Astrocyte (in vitro differentiated cells and primary cell): ENCODE results near the gene ACSL1.

Experiments
- CTCF ChIP-seq: IDR thresholded peaks from 2 replicates; pipeline ENCODE4 v1.5.1; 2011; ENCODE audit warnings: low read depth, mild to moderate bottlenecking, inconsistent platforms, low read length, moderate library complexity; ENCODE audit not compliant: insufficient read depth
- EZH2 ChIP-seq: IDR thresholded peaks from 2 replicates; pipeline ENCODE4 v1.6.1; 2012; ENCODE audit warnings: mild to moderate bottlenecking, low read length, inconsistent platforms; ENCODE audit not compliant: insufficient read depth

GRCh38 chr4:184860018-184860779 lies 34.4 kb upstream of the ACSL1 start:
- TF ChIP-seq CTCF, result no peak
- TF ChIP-seq EZH2, result no peak
